Right hindlimb (tissue), 1 donor: ENCODE data around the gene TGM3.

Experiments used
- DNase-seq: peaks from one replicate; pipeline ENCODE4 v3.0.0-alpha.2; 2018

Gene TGM3

DNA sequence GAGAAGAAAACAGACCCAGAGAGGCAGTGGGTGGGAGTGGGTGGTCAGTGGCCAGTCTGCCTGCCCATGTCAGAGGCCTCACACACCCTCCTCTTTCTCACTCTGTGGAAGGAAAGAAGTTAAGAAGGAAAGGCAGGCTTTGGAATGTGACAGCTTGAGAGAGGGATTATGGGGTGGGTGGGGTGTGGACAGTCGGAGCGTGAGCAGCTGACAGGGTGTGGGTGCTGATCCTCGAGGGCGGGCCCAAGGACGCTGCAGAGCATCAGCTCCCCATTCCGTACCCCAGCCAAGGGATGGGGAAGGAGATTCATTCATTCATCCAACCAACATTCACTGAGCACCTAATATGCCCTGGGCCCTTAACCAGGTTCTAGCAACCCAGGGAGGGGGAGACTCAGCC, 89.7 kb downstream of the TGM3 start:
- DNase-seq: no peak

DNA sequence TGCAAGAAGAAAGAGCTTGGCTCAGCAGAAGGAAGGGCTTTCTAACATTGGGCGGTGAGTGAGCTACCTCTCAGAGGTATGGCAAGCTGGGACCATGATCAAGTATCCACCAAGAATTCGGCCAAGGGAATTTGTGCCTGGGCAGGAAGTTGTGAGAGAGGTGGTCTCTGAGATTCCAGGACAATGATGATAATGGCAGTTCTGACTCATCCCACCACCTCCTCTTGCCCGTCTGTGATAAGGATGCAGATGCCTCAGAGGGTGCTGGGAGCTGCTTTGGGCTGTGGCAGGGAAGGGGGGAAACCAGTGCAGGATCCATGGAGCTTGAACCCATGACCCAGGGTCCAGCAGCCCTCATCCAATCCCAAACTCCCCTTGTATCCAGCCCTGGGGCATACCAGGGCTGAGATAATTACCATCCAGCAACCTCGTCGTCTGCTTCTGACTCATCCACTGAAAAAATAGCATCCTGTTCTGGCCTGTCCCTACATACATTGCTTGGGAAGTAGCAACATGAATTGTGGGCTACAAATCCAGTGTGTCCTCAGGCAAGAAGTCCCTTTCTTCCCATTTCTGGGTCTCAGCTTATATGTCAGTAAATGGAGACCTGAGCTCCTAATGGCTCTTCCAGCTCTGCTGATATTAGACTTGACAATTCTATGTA, 90.8 kb downstream of the TGM3 start:
- DNase-seq: no peak

DNA sequence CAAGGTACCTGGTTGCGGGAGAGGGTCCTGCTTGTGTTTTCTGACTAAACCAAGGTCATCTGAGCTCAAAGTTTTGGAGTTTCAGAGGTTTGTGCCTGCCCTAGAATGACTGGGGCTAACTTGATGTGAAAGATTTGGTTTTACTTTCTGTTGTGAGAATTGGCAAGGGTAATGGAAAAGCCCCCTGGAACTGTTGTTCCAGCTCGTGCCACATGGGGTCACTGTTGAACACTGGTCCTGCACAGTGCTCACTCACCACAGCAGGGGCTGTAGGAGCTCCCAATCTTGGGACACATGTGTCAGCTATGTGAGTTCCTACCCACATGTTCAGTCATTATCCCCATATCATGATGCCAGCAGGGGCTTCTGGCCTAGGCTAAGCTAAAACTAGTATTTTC, 91.4 kb downstream of the TGM3 start:
- DNase-seq: no peak

DNA sequence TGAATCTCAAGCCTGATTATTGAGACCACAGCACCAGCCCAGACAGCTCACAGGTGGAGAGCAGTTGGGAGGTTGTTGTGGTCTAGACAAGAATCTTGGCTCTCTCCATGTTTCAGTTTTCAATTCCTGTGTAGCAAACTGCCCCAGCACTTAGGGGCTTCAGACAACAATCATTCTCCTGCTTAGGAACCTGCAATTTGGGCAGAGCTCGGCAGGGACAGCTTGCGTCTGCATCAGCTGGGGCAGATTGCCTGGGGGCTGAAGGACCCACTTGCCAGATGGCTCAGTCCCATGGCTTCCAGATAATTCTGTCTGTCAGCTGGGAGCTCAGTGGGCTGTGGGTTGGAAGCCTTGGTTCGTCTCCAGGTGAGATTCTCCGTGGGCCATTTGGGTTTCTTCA, 91.8 kb downstream of the TGM3 start:
- no peak for DNase-seq
